ENCODE data around the gene AFF3. TPM values are rescaled to one million over a fixed set of nuclear protein-coding genes. Genes with fewer than 3 reads are reported as not detected.

The AFF3 gene
- total and polyA plus RNA-seq, 8 donors, result 1.4 to 78.8 (median 14.7) TPM

DNA sequence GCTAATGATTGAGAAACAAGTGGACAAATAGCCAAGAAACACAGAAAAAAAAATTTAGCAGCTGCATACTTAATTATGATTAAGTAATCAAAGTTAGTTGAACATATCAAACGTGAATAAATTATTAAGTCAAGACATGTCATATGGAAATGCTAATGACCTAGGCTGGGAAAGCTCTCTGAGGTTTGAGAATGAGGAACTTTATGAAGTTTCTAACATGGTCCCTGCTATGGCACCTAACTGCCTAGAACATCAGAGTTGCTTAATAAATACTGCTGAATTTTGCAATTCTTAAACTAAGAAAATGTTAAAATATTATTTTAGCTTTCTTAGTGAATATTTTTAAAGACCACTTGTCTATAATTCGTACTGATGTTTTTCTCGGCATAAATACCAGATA is 99.8 kb downstream of the AFF3 start:
- H3K9me3 ChIP-seq, result no peaks in the 10 kb centered on the region
- no peak for TF ChIP-seq POLR2A (IDR thresholded peaks at IDR 0.05)
- TF ChIP-seq CTCF (IDR thresholded peaks at IDR 0.05), result no peak
- no peak for TF ChIP-seq EP300 (IDR thresholded peaks at IDR 0.05)
- TF ChIP-seq POLR2AphosphoS5 (IDR thresholded peaks at IDR 0.05), result no peak
- no peak overlapping the region for H3K4me3 ChIP-seq
- 76 to 93% (median 87%) methylated on average over 3 of the region's 3 CpGs for whole genome bisulfite sequencing, 5 donors
- no peak for DNase-seq
- H3K36me3 ChIP-seq, result no peaks in the 10 kb centered on the region
- peaks cover 0 to 23% (median 3%) of the 10 kb centered on the region in 4 donors for H3K4me1 ChIP-seq
- H3K27ac ChIP-seq, result no peak overlapping the region
- no peaks in the 10 kb centered on the region for H3K27me3 ChIP-seq
- intact Hi-C loops (cut with DNase I; ENCODE audit: low total_unique reads), result no loop called here

- no peak overlapping the region for H3K27ac ChIP-seq
- TF ChIP-seq POLR2A (IDR thresholded peaks at IDR 0.05) (no peak), EP300 (IDR thresholded peaks at IDR 0.05) (no peak), POLR2AphosphoS5 (IDR thresholded peaks at IDR 0.05) (no peak), CTCF (IDR thresholded peaks at IDR 0.05) (no peak)
- no peaks in the 10 kb centered on the region for H3K27me3 ChIP-seq
- intact Hi-C loops (cut with DNase I; ENCODE audit: low total_unique reads), result no loop called here
- no peak overlapping the region for H3K4me3 ChIP-seq
- H3K36me3 ChIP-seq, result no peaks in the 10 kb centered on the region
- no peaks in the 10 kb centered on the region for H3K9me3 ChIP-seq
- 79 to 85% (median 81%) methylated on average over 12 of the region's 12 CpGs for WGBS, 5 donors
- H3K4me1 ChIP-seq, result peaks cover 0 to 20% (median 1%) of the 10 kb centered on the region in 4 donors
- DNase-seq, result no peak
These were observed 100.4 kb downstream of the AFF3 start for GRCh38 chr2:100041946-100042345.

GRCh38 chr2:100041385-100041784 is 101.0 kb downstream of the AFF3 start:
- no peak for DNase-seq
- WGBS, 5 donors, result 84 to 91% (median 89%) methylated on average over 4 of the region's 4 CpGs
- Histone ChIP-seq H3K9me3 (no peaks in the 10 kb centered on the region), H3K27me3 (no peaks in the 10 kb centered on the region), H3K27ac (no peak overlapping the region), H3K4me3 (no peak overlapping the region), H3K36me3 (no peaks in the 10 kb centered on the region), H3K4me1 (peaks cover 0 to 26% (median 2%) of the 10 kb centered on the region in 4 donors)
- TF ChIP-seq EP300 (IDR thresholded peaks at IDR 0.05), result no peak
- TF ChIP-seq POLR2A (IDR thresholded peaks at IDR 0.05), result no peak
- no peak for TF ChIP-seq CTCF (IDR thresholded peaks at IDR 0.05)
- TF ChIP-seq POLR2AphosphoS5 (IDR thresholded peaks at IDR 0.05), result no peak
- intact Hi-C loops (cut with DNase I; ENCODE audit: low total_unique reads), result no loop called here

GRCh38 chr2:100040906-100041305 is 101.5 kb downstream of the AFF3 start:
- TF ChIP-seq POLR2A (IDR thresholded peaks at IDR 0.05), result no peak
- TF ChIP-seq EP300 (IDR thresholded peaks at IDR 0.05), result no peak
- no peak for TF ChIP-seq CTCF (IDR thresholded peaks at IDR 0.05)
- TF ChIP-seq POLR2AphosphoS5 (IDR thresholded peaks at IDR 0.05), result no peak
- H3K4me1 ChIP-seq, result peaks cover 0 to 26% (median 3%) of the 10 kb centered on the region in 4 donors
- WGBS, 5 donors, result 89 to 100% (median 92%) methylated on average over 1 of the region's 1 CpG
- no peaks in the 10 kb centered on the region for H3K27me3 ChIP-seq
- intact Hi-C loops (cut with DNase I; ENCODE audit: low total_unique reads), result no loop called here
- no peak overlapping the region for H3K4me3 ChIP-seq
- DNase-seq, result no peak
- no peaks in the 10 kb centered on the region for H3K9me3 ChIP-seq
- H3K27ac ChIP-seq, result no peak overlapping the region
- H3K36me3 ChIP-seq, result no peaks in the 10 kb centered on the region

All from stomach (tissue), 9 donors.